UCSD-AML1 (cell line): ENCODE data around the gene HSP90AB1.

ENCODE experiments used
- DNase-seq: peaks from one replicate; lab custom pipeline; 2025; ENCODE audit not compliant: unreplicated experiment; lab: John Stamatoyannopoulos, UW

HSP90AB1 gene

DNA sequence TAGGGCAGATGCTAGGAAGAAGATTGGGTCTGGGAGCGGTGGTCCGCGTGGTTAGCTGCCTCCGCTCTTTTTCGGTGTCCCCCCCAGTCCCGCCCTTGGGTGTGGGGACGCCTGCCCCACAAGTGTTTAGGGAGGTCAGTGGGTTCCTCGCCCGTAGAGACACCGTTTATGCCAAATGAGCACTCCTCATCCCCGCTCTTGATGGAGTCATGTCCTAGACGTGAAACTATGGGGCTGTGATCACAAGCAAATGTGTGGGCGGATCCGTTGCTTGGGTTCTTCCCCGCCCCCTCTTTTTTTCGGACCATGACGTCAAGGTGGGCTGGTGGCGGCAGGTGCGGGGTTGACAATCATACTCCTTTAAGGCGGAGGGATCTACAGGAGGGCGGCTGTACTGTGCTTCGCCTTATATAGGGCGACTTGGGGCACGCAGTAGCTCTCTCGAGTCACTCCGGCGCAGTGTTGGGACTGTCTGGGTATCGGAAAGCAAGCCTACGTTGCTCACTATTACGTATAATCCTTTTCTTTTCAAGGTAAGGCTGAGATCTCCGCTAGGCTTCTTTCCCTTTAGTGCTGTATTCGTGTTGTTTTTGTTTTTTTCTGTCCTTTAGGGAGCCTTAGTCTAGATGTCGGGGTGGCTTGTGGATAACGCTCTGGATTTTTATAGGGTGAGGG, at the start of gene HSP90AB1:
Gene HSP90AB1 (plus strand): TSS at position 439 of the 675 bp plus-strand sequence. CDS start 1,529 bp downstream, outside the sequence.
- peak; percentile 92 for DNase-seq

DNA sequence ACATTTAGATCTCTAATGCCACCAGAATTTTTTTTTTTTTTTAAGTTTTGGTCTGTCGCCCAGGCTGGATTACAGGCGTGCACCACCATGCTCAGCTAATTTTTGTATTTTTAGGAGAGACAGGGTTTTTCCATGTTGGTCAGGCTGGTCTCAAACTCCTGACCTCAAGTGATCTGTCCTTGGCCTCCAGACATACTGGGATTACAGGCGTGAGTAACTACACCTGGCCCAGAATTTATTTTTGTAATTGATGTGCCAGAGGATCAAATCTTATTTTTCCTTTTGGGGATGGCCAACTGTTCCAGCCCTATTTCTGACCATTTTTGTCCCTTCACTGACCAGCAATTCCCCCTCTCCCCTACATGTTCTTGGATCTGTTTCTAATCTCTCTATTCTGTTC, 48.2 kb upstream of the HSP90AB1 start:
- DNase-seq: no peak

DNA sequence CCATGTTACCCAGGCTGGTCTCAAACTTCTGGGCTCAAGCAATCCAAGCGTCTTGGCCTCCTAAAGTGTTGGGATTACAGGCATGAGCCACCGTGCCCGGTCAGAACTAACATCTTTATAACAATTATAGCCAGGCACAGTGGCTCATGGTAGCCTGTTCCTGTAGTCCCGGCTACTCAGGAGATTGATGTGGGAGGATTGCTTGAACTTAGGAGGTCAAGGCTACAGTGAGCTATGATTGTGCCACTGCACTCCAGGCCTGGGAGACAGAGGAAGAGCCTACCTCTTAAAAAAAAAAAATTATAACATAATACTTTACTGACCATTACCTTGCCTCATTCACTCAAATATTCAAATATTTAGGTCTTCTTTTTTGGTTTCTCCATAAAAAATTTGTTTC, 47.0 kb upstream of the HSP90AB1 start:
- DNase-seq: no peak

GRCh38 chr6:44201200-44201599, 45.7 kb upstream of the HSP90AB1 start:
- DNase-seq: no peak

DNA sequence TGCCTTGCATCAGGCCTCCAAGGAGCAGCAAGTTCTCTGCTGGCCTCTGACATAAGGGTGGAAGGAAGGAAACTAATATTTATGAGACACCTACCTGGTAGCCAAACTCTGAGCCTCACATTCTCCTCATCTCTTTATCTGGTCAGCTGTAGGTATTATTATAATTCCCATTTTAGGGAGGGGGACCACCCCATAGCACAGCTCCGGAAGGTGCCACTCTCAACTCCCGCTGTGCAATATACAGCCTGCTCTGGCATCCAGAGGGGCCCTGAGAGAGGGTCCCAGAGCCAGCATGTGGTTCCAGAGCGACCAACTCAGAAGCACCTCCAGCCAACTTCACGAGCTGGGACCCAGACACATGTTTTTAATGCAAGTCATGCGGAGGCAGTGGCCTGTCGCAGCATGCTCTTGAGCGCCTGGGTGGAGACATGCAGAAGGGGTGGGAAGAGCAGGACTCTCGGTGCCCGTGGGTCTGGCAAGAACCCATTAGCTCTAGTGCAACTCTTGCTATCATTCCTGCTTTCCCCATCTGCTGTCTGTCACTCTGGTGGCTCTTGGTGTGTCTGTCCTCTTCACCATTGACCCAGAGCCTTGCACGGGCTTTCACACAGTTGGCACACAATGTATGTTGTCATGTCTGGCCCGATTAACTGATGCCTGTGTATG, 45.1 kb upstream of the HSP90AB1 start:
- DNase-seq: no peak

DNA sequence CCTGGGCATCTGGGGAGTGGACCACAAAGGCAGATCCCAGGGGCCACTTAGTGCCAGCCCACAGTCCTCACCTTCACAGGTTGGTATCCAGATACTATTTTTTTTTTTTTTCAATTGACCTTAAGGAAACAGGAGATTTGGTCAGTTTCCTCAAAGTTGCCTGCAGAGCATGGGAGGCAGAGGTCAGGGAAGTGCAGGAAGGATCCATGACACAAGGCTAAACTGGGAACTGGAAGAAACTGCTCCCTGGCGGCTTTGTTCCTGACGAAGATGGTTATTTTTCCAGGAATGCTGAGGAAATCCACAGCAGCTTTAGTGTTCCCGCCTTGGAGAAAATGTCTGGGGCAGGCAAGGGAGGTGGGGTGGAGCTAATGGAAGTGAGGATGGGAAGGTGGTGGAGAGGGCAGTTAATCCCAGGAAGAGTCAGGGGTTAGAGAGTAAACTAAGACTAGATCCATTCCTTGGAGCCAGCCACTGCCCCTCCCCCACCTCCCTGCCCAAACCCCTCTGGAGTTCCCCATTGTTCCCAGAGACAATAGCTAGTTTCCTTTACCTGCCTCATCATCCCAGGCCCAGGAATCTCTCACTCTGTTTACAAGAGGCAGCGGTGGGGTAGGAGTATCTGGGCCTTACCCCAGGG, 44.4 kb upstream of the HSP90AB1 start:
- no peak for DNase-seq

- DNase-seq: no peak
Observed at GRCh38 chr6:44202972-44203750, 43.7 kb upstream of the HSP90AB1 start.

DNA sequence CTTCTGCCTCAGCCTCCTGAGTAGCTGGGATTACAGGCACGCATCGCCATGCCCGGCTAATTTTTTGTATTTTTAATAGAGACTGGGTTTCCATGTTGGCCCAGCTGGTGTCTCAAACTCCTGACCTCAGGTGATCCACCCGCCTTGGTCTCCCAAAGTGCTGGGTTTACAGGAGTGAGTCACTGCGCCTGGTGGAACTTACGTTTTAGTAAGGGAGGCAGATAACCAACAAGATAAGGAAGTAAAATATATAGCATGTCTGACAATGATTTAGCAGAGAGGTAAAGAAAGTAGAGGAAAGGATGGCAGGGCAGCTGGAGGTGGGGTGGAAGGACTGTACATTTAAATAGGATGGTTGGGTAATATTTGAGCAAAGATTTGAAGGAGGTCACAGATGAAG, 42.9 kb upstream of the HSP90AB1 start:
- DNase-seq: no peak

DNA sequence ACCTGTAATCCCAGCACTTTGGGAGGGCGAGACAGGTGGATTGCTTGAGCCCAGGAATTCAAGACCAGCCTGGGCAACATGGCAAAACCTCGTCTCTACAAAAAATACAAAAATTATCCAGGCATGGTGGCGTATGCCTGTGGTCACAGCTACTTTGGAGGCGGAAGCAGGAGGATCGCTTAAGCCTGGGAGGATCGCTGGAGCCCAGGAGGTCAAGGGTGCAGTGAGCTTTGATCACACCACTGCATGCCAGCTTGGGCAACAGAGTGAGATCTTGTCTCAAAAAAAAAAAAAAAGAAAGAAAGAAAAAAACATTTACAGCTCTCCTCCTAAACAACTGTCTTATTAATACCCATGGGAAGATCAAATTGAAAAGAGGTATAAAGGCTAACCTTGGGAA, 38.9 kb upstream of the HSP90AB1 start:
- no peak for DNase-seq

DNA sequence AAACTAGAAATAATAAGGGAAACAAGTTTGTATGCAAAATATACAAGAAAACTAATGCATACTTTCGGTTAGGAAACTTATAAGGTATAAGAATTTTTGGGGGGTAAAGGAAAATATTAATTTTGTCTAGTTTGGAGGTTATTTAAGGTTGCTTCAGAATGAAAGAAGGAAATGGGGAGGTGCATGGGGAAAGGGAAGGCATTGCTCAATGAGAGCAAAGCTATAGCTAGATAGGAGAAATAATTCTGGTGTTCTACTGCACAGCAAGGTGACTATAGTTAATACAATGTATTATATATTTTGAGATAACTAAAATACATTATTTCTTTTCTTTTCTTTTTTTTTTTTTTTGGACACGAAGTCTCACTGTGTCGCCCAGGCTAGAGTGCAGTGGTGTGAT, 35.6 kb upstream of the HSP90AB1 start:
- DNase-seq: no peak

GRCh38 chr6:44214307-44214706, 32.6 kb upstream of the HSP90AB1 start:
- no peak for DNase-seq

DNA sequence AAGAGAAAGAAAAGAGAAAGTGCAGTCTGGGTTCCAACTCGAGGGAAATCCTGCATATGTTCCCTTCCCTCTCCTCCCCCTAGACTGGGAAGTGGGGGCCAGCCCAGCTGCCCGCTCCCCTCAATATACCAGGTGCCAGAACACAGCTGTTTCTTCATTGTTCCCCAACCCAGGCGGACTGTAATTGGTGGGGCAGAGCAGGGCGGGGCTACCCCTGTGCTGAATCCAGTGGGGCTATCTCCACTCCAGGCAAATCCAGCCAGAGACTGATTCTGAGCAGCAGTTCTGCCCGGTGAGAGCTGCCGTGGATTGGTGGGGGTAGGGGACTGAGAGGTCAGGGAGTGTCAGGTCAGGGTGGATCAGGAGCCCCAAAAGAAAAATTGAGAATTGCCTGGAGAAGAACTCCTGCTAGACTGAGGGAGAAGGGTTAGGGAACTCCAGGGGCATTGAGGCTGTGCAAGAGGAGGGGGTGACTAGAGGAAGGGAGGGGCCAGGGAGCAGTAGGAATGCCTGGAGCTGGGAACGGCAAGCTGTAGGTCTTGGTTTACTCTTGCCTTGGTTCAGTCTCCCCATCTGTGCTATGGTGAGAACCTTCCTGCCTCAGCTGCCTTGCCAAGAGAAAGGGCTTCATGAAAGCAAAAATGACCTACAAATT, 30.1 kb upstream of the HSP90AB1 start, which contains the start of gene MYMX:
Gene MYMX (plus strand): TSS at position 250 of the 655 bp plus-strand sequence. CDS start 546 bp downstream, outside the sequence.
- DNase-seq: no peak

DNA sequence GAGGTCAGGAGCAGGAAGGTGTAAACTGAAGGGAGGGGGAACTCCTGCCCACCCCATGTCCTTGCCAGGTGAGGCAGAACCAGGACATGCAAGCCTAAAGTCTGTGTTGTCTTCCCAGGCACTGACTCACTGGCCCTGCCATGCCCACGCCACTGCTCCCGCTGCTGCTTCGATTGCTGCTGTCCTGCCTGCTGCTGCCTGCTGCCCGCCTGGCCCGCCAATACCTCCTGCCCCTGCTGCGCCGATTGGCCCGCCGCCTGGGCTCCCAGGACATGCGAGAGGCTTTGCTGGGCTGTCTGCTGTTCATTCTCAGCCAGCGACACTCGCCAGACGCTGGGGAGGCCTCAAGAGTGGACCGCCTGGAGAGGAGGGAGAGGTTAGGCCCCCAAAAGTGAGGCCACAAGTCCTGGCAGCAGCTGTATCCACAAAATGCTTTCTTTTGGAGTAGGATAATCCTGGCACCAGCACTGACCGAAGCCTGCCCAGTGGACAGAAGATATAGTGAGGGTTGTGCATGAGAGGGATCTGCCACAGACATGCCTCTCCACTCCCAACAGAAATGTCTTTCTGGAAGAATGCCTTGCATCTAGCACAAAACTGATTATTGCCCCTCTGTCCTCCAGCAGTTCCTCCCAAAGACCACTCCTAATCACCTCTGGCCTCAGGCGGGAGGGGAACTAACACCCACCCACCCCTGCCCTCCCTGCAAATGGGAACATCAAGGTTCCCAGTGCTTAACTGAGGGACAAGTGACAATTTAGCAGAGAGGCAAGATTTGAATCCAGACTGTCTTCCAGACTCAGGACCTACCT, 29.4 kb upstream of the HSP90AB1 start:
- no peak for DNase-seq

DNA sequence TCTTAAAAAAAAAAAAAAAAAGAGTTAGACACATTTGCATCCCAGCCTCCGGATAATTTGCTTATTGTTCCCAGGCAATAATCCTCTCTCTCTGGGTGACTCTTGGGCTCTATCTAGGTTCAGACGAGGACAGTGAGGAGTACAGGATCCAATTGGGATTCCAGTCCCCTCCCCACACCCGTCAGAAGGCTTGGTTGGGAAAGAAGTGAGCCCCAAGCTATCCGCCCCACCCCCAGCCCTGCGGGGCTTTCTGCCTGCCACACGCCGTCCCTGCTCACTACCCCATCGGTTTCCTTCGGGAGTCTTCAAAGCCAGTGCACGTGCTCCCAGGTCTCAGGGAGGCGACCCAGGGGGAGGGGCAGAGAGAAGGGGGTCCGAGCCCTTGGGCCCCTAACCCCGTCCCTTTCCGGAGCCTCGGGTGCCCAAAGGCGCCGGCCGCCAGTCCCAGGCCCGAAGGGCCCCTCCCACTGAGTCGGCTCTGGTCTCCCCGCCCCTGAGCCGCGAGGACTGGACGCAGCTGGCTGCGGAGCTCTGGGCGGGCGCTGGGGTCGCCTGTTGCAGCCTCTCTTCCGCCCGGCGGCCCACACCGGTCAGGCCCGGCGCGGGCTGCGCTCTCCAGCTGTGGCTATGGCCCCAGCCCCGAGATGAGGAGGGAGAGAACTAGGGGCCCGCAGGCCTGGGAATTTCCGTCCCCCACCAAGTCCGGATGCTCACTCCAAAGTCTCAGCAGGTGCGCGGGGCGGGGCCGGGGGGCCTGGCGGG, 27.7 kb upstream of the HSP90AB1 start:
- DNase-seq: peak; percentile 80

GRCh38 chr6:44219815-44220784, 26.8 kb upstream of the HSP90AB1 start:
- DNase-seq: no peak

DNA sequence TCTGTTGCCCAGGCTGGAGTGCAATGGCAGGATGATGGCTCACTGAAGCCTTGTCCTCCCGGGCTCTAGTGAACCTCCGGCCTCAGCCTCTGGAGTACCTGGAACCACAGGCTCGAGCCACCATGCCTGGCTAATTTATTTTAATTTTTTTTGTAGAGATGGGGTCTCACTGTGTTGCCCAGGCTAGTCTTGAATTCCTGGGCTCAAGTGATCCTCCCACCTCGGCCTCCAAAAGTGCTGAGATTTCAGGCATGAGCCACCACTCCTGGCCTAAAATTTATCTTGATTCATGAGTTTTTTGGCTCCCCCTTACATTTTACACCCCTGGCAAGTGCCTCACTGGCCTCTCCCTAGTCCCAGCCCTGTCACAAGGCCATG, 26.0 kb upstream of the HSP90AB1 start:
- DNase-seq: no peak

GRCh38 chr6:44221291-44221960, 25.5 kb upstream of the HSP90AB1 start:
- peak; percentile 83 for DNase-seq

GRCh38 chr6:44221961-44222335, 25.0 kb upstream of the HSP90AB1 start:
- no peak for DNase-seq
